H1 (cell line): ENCODE results near the gene CAGE1. TPM values are rescaled to one million over a fixed set of nuclear protein-coding genes. Genes with fewer than 3 reads are reported as not detected.

Experiments
- polyA plus RNA-seq, 7 experiments: library from polyadenylated mRNA; depleted of rRNA in 3 of 7; stranded (reverse) in 5 of 7; unstranded in 2 of 7; fragments of >200 nt in 5 of 7; fragments of 200-250 nt in 2 of 7; gene quantifications; 1 replicate in 5 of 7; 2 replicates in 1 of 7; 4 replicates in 1 of 7; pipeline versions ENCODE4 v1.2.1 to v1.2.3, GENCODE V29; 2011 to 2013; ENCODE audit warnings: missing spikeins in 2 of 7, mixed read lengths in 2 of 7
- total RNA-seq: library from RNA; stranded (reverse); fragmentation: NEBNext Ultra II Directional; extraction: Animal tissue kit (Norgen Biotek cat#: 25700); gene quantifications from 2 replicates; pipeline ENCODE4 v1.2.1, GENCODE V29; 2021

The CAGE1 gene
- total and polyA plus RNA-seq, 2 of the 8 experiments (the other 6 are each of a cell fraction or from before 2014, with no cell fraction given), result 0.09 TPM; not detected in 1

Other genes with a start within 250 kb of the CAGE1 start
- 98.9 and 117 TPM in 2 replicates for gene SSR1, start 76.5 kb downstream of the CAGE1 start, total RNA-seq
- gene SSR1, start 76.5 kb downstream of the CAGE1 start, polyA plus RNA-seq (2011; rRNA removed), result 15.4 and 26.6 TPM in 2 replicates
- 26.2 and 26.9 TPM in 2 replicates for gene RIOK1, start 66 bp upstream of the CAGE1 start, total RNA-seq
- 10.1 and 11.8 TPM in 2 replicates for gene RIOK1, start 66 bp upstream of the CAGE1 start, polyA plus RNA-seq (2011; rRNA removed)
- gene DSP, start 151.9 kb upstream of the CAGE1 start, total RNA-seq, result 48.5 and 50.5 TPM in 2 replicates
- 12.8 and 14.3 TPM in 2 replicates for gene DSP, start 151.9 kb upstream of the CAGE1 start, polyA plus RNA-seq (2011; rRNA removed)
- gene SNRNP48, start 200.5 kb upstream of the CAGE1 start, total RNA-seq, result 20.5 and 21.0 TPM in 2 replicates
- gene SNRNP48, start 200.5 kb upstream of the CAGE1 start, polyA plus RNA-seq (2011; rRNA removed), result 4.3 and 7.7 TPM in 2 replicates